ENCODE data around the gene LRRC75A.

GRCh38 chr17:16477666-16478065 is 14.3 kb downstream of the LRRC75A start:
- TF ChIP-seq POLR2AphosphoS2 (IDR thresholded peaks at IDR 0.05; ENCODE audit: low read depth, low read length) = no peak
- TF ChIP-seq, protein P1, sequence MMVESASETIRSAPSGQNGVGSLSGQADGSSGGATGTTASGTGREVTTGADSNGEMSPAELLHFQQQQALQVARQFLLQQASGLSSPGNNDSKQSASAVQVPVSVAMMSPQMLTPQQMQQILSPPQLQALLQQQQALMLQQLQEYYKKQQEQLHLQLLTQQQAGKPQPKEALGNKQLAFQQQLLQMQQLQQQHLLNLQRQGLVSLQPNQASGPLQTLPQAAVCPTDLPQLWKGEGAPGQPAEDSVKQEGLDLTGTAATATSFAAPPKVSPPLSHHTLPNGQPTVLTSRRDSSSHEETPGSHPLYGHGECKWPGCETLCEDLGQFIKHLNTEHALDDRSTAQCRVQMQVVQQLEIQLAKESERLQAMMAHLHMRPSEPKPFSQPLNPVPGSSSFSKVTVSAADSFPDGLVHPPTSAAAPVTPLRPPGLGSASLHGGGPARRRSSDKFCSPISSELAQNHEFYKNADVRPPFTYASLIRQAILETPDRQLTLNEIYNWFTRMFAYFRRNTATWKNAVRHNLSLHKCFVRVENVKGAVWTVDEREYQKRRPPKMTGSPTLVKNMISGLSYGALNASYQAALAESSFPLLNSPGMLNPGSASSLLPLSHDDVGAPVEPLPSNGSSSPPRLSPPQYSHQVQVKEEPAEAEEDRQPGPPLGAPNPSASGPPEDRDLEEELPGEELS (CRISPR knock-in tag; IDR thresholded peaks at IDR 0.05) = no peak
- no peak for TF ChIP-seq POLR2A (IDR thresholded peaks at IDR 0.05; ENCODE audit: insufficient read depth in 1 of 2, low read depth in 2 of 2, low read length in 2 of 2)
- TF ChIP-seq CEBPB (IDR thresholded peaks at IDR 0.05; ENCODE audit: borderline replicate concordance, low read depth, low read length) = no peak
- TF ChIP-seq POLR2AphosphoS5 (IDR thresholded peaks at IDR 0.05; ENCODE audit: low read depth, low read length) = no peak
- TF ChIP-seq ZNF761 (CRISPR knock-in tag; conservative IDR thresholded peaks at IDR 0.05) = no peak
- TF ChIP-seq ZBTB34 (CRISPR knock-in tag; IDR thresholded peaks at IDR 0.05) = no peak
- TF ChIP-seq ZNF607 (CRISPR knock-in tag; IDR thresholded peaks at IDR 0.05; ENCODE audit: borderline replicate concordance) = no peak
- TF ChIP-seq RORA (CRISPR knock-in tag; IDR thresholded peaks at IDR 0.05) = no peak
- TF ChIP-seq EP300 (IDR thresholded peaks at IDR 0.05; ENCODE audit: low read depth in 2 of 2, low read length in 2 of 2) = no peak
- TF ChIP-seq EP300 (CRISPR knock-in tag; IDR thresholded peaks at IDR 0.05; ENCODE audit: borderline replicate concordance) = no peak
- TF ChIP-seq MAZ (IDR thresholded peaks at IDR 0.05; ENCODE audit: borderline replicate concordance, low read depth, low read length) = no peak
- no peak for TF ChIP-seq MAZ (CRISPR knock-in tag; IDR thresholded peaks at IDR 0.05; ENCODE audit: low read depth)
